Stimulated activated CD8-positive, alpha-beta memory T cell treated with anti-CD3 and anti-CD28 coated beads, Interleukin-15, amount 100 ng/mL, for 4 hours (primary cell): Measurements from ENCODE around the gene AHCY.
"Not testable (repeated sequence)": the region's sequence is repeated elsewhere in the genome, so short reads cannot be mapped to it uniquely, and the experiment has no call there.

Source experiments
- DNase-seq, 2 donors: peaks; one replicate each; pipeline ENCODE4 v3.0.0-alpha.2; 2020; ENCODE audit warnings: low read depth in 2 of 2

Gene AHCY

DNA sequence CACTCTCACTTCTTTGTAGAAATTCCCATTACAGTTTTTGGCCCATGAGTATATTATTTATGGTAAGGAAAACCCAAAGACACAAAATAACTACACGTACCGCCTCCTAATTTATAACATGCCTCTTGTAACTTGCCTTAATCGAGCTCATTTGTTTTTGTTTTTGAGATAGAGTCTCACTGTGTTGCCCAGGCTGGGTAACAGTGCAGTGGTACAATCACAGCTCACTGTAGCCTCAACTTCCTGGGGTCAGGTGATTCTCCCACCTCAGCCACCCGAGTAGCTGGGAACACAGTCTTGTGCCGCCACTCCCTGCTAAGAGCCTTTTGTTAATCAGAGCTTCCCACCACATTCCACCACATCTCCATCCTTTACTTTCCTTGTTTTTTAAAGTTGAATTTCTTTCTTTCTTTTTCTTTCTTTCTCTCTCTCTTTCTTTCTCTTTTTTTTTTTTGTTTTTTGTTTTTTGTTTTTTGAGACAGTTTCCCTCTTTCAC, 46.5 kb downstream of the AHCY start:
- DNase-seq, result no peak

DNA sequence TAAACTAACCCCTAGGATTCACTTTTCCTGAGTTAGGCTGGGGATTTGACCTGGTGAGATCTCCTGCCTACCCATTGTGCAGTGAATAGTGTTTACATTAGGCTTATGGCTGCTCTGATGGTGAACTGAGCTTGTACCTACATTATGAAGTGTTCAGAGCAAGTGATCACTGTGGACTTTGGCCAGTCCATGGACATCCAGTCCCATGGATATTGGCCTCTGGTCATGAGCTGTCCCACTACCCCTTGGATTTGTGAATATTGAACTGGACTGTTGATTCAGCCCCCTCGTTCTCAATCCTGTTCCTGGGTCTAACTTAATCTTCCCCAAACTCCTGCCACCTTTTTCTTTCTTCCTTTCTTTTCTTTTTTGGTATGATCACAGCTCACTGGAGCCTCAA, 48.2 kb downstream of the AHCY start:
- DNase-seq, result no peak

GRCh38 chr20:34252431-34253086, 50.6 kb downstream of the AHCY start:
- DNase-seq, result not testable (repeated sequence)

DNA sequence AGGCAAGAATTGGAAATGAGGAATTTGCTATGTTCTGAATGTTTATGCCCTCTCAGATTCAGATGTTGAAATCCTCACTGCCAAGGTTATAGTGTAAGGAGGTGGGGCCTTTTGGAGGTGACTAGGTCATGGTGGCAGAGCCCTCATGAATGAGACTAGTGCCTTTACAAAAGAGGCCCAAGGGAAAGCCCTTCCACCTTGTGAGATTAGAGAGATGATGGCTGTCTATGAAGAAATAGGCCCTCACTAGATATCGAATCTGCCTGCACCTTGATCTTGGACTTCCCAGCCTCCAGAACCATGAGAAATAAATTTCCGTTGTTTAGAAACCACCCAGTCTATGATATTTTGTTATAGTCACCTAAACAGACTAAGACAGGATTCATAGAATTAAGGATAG, 51.5 kb downstream of the AHCY start:
- DNase-seq, result no peak

DNA sequence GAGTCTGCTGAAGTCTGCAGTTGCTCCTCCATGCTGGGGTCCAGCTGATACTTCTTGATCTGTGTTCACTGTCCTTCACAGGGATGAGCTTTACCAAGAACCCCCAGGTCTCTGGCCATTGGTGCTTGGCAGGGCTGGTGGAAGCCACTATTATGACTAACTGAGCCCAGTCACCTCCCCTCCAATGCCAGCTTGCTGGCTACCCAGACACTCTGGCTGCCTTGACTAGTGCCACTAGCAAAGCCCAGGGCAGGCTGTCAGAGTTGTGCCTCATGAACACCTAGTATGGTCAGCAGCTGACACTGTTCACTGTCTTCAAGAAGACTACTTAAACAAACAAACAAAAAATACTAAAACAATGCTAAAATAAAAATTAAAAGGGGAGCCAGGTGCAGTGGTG, 53.1 kb downstream of the AHCY start:
- DNase-seq, result no peak

DNA sequence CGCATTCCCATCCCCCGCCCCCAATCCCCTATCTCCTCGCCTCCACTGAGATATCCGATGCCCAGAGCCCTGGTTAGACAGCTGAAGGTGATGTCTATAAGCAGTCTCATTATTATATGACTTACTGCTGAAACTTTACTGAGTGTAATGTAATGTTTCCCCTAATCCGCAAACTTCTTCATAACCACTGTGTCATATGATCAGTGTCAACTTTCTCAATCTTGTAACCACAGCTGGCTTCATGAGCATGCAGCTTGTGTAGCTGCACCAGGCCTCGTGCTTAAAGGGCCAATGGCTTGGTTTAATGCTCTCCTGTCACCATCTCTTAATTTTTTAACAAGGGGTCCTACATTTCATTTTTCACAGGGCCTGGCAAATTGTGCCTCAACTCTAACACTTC, 53.9 kb downstream of the AHCY start:
- DNase-seq, result no peak

- no peak for DNase-seq
Observed at GRCh38 chr20:34246126-34246626, 57.0 kb downstream of the AHCY start.

DNA sequence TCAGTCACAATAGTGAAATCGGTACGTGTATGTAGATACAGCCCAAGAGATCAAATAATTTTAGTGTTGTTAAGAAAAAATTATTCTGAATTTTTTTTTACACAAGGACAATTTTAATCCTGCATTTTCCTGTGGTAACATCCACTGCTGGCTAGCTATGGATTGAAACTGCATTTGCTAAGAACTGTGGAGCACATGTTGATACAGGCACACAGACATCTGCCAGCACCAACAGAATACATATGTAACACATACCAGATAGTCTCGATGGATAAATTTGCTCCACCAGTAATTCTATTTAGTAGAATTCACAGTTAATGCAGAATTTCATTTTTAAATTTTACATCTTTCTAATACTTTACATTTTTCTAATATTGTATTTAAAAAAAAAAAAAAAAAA, 59.8 kb downstream of the AHCY start:
- DNase-seq, result no peak

GRCh38 chr20:34242879-34243278, 60.3 kb downstream of the AHCY start:
- DNase-seq, result no peak

DNA sequence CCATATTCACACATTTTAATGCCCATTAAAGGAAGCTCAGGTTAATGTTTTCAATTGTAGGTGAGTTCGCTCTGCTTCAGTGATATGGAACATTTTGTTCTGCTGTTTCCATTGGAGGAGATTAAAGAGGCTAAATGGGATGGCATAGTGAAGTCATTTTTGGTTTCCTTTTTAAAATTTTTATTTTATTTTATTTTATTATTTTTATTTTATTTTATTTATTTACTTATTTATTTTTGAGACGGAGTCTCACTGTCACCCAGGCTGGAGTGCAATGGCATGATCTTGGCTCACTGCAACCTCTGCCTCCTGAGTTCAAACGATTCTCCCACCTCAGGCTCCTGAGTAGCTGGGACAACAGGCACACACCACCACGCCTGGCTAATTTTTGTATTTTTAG, 61.1 kb downstream of the AHCY start:
- not testable (repeated sequence) for DNase-seq

- DNase-seq, result no peak
Observed at GRCh38 chr20:34240693-34241615, 62.2 kb downstream of the AHCY start, which contains the start of gene ASIP. Gene ASIP (plus strand): TSS chr20:34241423. CDS start chr20:34260375, 18,952 bp downstream.

GRCh38 chr20:34240121-34240520, 63.0 kb downstream of the AHCY start:
- DNase-seq, result no peak

DNA sequence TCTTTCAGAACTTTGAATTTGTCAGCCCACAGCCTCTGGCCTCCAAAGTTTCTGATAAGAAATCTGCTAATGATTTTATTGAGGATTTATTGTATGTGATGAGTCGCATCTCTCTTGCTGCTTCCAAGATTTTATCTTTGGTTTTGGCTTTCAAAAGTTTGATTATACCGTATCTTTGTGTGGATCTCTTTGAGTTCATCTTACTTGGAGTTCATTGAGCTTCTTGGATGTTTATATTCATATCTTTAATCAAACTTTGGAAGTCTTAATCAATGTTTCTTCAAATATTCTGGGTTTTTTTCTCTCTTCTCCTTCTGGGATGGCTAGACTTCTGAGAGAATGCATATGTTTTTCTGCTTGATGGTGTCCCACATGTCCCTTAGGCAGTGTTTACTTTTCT, 65.2 kb downstream of the AHCY start:
- DNase-seq, result no peak

DNA sequence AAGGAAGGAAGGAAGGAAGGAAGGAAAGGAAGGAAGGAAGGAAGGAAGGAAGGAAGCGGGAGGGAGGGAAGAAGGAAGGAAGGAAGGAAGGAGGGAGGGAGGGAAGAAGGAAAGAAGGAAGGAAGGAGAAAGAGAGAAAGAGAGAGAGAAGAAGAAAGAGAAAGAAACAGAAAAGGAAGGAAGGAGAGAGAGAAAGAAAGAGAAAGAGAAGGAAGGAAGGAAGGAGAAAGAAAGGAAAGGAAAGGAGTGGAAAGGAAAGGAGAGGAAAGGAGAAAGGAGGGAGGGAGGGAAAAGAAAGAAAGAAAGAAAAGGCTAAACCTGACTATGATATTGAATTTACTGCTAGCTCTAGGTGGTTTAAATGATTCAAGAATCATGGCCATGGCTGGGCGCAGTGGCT, 67.3 kb downstream of the AHCY start:
- DNase-seq, result no peak

DNA sequence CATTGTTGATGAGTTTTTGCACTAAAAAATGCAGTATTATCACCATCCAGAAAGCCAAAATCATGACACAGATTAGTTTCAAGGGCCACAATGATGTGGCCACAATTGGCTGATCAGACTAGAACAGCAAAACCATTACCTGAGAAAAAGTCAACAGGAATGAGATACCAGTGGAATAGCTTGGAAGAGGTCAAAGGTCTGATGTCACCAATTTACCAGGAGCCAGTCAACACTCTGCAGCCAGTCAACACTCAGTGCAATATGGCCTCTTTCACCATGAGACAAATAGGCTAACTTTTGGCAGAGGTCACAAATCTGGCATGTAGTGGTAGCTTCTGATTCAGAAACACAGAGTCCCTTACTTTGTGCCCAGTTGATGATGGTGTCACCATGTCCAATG, 69.5 kb downstream of the AHCY start:
- DNase-seq, result no peak

GRCh38 chr20:34232494-34233087, 70.6 kb downstream of the AHCY start:
- DNase-seq, result no peak

GRCh38 chr20:34231634-34232033, 71.5 kb downstream of the AHCY start:
- no peak for DNase-seq
